ENCODE results near the gene MALAT1.

Gene MALAT1

GRCh38 chr11:65470433-65471049 lies 28.3 kb upstream of the MALAT1 start:
- no peak for TF ChIP-seq RAD21 (IDR thresholded peaks at IDR 0.05; ENCODE audit: low read depth)
- no peak for TF ChIP-seq MAX (IDR thresholded peaks at IDR 0.05)
- no peak for TF ChIP-seq USF1 (IDR thresholded peaks at IDR 0.05)
- no peak for TF ChIP-seq EP300 (IDR thresholded peaks at IDR 0.05; ENCODE audit: borderline replicate concordance)
- TF ChIP-seq ZBTB7A (IDR thresholded peaks at IDR 0.05; ENCODE audit: low read depth) = no peak
- no peak for TF ChIP-seq NFIC (IDR thresholded peaks at IDR 0.05)
- TF ChIP-seq YY1 (IDR thresholded peaks at IDR 0.05; ENCODE audit: low read depth) = no peak
- TF ChIP-seq, protein P1, sequence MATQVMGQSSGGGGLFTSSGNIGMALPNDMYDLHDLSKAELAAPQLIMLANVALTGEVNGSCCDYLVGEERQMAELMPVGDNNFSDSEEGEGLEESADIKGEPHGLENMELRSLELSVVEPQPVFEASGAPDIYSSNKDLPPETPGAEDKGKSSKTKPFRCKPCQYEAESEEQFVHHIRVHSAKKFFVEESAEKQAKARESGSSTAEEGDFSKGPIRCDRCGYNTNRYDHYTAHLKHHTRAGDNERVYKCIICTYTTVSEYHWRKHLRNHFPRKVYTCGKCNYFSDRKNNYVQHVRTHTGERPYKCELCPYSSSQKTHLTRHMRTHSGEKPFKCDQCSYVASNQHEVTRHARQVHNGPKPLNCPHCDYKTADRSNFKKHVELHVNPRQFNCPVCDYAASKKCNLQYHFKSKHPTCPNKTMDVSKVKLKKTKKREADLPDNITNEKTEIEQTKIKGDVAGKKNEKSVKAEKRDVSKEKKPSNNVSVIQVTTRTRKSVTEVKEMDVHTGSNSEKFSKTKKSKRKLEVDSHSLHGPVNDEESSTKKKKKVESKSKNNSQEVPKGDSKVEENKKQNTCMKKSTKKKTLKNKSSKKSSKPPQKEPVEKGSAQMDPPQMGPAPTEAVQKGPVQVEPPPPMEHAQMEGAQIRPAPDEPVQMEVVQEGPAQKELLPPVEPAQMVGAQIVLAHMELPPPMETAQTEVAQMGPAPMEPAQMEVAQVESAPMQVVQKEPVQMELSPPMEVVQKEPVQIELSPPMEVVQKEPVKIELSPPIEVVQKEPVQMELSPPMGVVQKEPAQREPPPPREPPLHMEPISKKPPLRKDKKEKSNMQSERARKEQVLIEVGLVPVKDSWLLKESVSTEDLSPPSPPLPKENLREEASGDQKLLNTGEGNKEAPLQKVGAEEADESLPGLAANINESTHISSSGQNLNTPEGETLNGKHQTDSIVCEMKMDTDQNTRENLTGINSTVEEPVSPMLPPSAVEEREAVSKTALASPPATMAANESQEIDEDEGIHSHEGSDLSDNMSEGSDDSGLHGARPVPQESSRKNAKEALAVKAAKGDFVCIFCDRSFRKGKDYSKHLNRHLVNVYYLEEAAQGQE (IDR thresholded peaks at IDR 0.05; ENCODE audit: low read depth) = no peak
- TF ChIP-seq CREB1 (IDR thresholded peaks at IDR 0.05; ENCODE audit: low read depth) = no peak
- TF ChIP-seq TEAD4 (IDR thresholded peaks at IDR 0.05) = no peak
- no peak for TF ChIP-seq EGR1 (IDR thresholded peaks at IDR 0.05)
- TF ChIP-seq TAF1 (IDR thresholded peaks at IDR 0.05; ENCODE audit: low read depth) = no peak
- TF ChIP-seq FOXM1 (IDR thresholded peaks at IDR 0.05; ENCODE audit: borderline replicate concordance, low read depth) = no peak
- no peak for TF ChIP-seq CEBPB (IDR thresholded peaks at IDR 0.05)

GRCh38 chr11:65471447-65471891 lies 27.4 kb upstream of the MALAT1 start:
- TF ChIP-seq RAD21 (IDR thresholded peaks at IDR 0.05; ENCODE audit: low read depth) (peak; percentile 69), CEBPB (IDR thresholded peaks at IDR 0.05) (no peak)

- no peak for TF ChIP-seq EP300 (IDR thresholded peaks at IDR 0.05; ENCODE audit: borderline replicate concordance)
- TF ChIP-seq NFIC (IDR thresholded peaks at IDR 0.05) = no peak
- no peak for TF ChIP-seq EGR1 (IDR thresholded peaks at IDR 0.05)
- TF ChIP-seq TAF1 (IDR thresholded peaks at IDR 0.05; ENCODE audit: low read depth) = no peak
- TF ChIP-seq TCF12 (IDR thresholded peaks at IDR 0.05; ENCODE audit: low read depth) = no peak
- no peak for TF ChIP-seq MAX (IDR thresholded peaks at IDR 0.05)
- TF ChIP-seq FOXM1 (IDR thresholded peaks at IDR 0.05; ENCODE audit: borderline replicate concordance, low read depth) = no peak
- TF ChIP-seq RAD21 (IDR thresholded peaks at IDR 0.05; ENCODE audit: low read depth) = no peak
- no peak for TF ChIP-seq ZBTB7A (IDR thresholded peaks at IDR 0.05; ENCODE audit: low read depth)
- no peak for TF ChIP-seq USF1 (IDR thresholded peaks at IDR 0.05)
- TF ChIP-seq, protein P1 (IDR thresholded peaks at IDR 0.05; ENCODE audit: low read depth) = no peak
Measured at GRCh38 chr11:65473278-65473860, 25.5 kb upstream of the MALAT1 start.

DNA sequence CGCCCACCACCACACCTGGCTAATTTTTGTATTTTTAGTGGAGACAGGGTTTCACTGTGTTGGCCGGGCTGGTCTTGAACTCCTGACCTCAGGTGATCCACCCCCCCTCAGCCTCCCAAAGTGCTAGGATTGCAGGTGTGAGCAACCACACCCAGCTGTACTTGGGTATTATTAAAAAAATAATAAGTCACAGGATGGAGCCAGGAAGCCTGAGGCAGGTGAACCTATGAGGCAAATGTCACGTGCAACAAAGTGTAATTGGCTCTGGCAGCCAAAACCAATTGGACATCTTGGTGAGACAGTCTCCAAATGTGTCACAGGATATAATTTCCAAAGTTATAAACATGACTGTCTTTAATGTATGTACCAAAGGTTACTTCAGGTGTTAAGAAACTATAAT lies 24.0 kb upstream of the MALAT1 start:
- TF ChIP-seq YY1 (IDR thresholded peaks at IDR 0.05; ENCODE audit: low read depth) (no peak), RAD21 (IDR thresholded peaks at IDR 0.05; ENCODE audit: low read depth) (no peak), MAX (IDR thresholded peaks at IDR 0.05) (no peak), TAF1 (IDR thresholded peaks at IDR 0.05; ENCODE audit: low read depth) (no peak), TEAD4 (IDR thresholded peaks at IDR 0.05) (no peak)

- TF ChIP-seq CEBPB (IDR thresholded peaks at IDR 0.05) (no peak), FOXM1 (IDR thresholded peaks at IDR 0.05; ENCODE audit: borderline replicate concordance, low read depth) (no peak), EP300 (IDR thresholded peaks at IDR 0.05; ENCODE audit: borderline replicate concordance) (no peak), TEAD4 (IDR thresholded peaks at IDR 0.05) (no peak), ZBTB7A (IDR thresholded peaks at IDR 0.05; ENCODE audit: low read depth) (no peak)
Measured at GRCh38 chr11:65476632-65477148, 22.2 kb upstream of the MALAT1 start.
